HCT116 (cell line): ENCODE results near the gene OR14A16. TPM values are rescaled to one million over a fixed set of nuclear protein-coding genes. Genes with fewer than 3 reads are reported as not detected.

ENCODE experiments used
- ATAC-seq: fragments of 200-7000 bp; cut with Tn5 transposase; 2 replicates; pipeline ENCODE4 v1.9.1; 2020; ENCODE audit warnings: mild to moderate bottlenecking, moderate library complexity
- BruUV-seq: library from RNA; stranded (reverse); fragments of 400-500 nt; replicated peaks from 2 replicates; lab custom pipeline; 2021; lab: Mats Ljungman, UMichigan
- CTCF ChIA-PET: fragments of 300-600 bp; sonication (Branson Sonifier 250); formaldehyde crosslinking; loops from one replicate; lab custom pipeline; 2021; ENCODE audit warnings: antibody characterized with exemption; lab: Charles Lee
- POLR2A ChIA-PET: fragments of 300-600, 350-600 bp; sonication (Branson Sonifier 250); formaldehyde crosslinking; loops from one replicate; lab custom pipeline; 2021; ENCODE audit warnings: antibody characterized with exemption; lab: Charles Lee
- RAD21 ChIA-PET, 2 experiments: fragments of 300-600 bp; sonication (Branson Sonifier 250); formaldehyde crosslinking; loops; one replicate each; lab custom pipeline; 2023; ENCODE audit warnings: low total read pairs in 2 of 2; ENCODE audit not compliant: uncharacterized antibody in 2 of 2, unreplicated experiment in 2 of 2, low non-redundant PET in 1 of 2; lab: Charles Lee
- DNase-seq: peaks from one replicate; pipeline ENCODE4 v3.0.0-alpha.2; 2010; ENCODE audit warnings: low read depth, low spot score
- H2AFZ ChIP-seq: fragments of 200-600 bp; shearing (Covaris generic), sonication (generic); 2 replicates; pipeline ENCODE4 v1.6.1; 2017; ENCODE audit warnings: low read depth, mixed run types, mixed read lengths, antibody characterized with exemption, low read length; ENCODE audit not compliant: poor library complexity, severe bottlenecking
- H3K27ac ChIP-seq: 2 replicates; pipeline ENCODE4 v1.5.1; 2012; ENCODE audit warnings: low read depth, low read length
- H3K27me3 ChIP-seq: fragments of 200-600 bp; sonication (generic); 2 replicates; pipeline ENCODE4 v1.6.1; 2016; ENCODE audit warnings: mixed run types, low read length, mixed read lengths; ENCODE audit not compliant: insufficient read depth
- H3K36me3 ChIP-seq, 2 experiments: fragments of 200-500 bp in 1 of 2; fragments of 200-600 bp in 1 of 2; sonication (Bioruptor generic) in 1 of 2; sonication (generic) in 1 of 2; 2 replicates each; pipeline versions ENCODE4 v1.5.1 to v1.6.1; 2014 to 2016; ENCODE audit warnings: low read length in 2 of 2, inconsistent platforms in 1 of 2, mixed read lengths in 1 of 2, mixed run types in 1 of 2; ENCODE audit not compliant: insufficient read depth in 2 of 2, control insufficient read depth in 1 of 2
- H3K4me1 ChIP-seq, 2 experiments: fragments of 200-600 bp in 1 of 2; sonication (generic) in 1 of 2; 2 replicates each; pipeline versions ENCODE4 v1.5.1 to v1.6.1; 2012 to 2017; ENCODE audit warnings: low read length in 2 of 2, inconsistent platforms in 1 of 2, mild to moderate bottlenecking in 1 of 2, mixed read lengths in 1 of 2, mixed run types in 1 of 2, moderate library complexity in 1 of 2; ENCODE audit not compliant: insufficient read depth in 2 of 2, control insufficient read depth in 1 of 2
- H3K4me2 ChIP-seq: fragments of 200-600 bp; sonication (generic); 2 replicates; pipeline ENCODE4 v1.6.1; 2017; ENCODE audit warnings: mixed run types, low read length, mixed read lengths
- H3K4me3 ChIP-seq, 2 experiments: fragments of 200-600 bp in 1 of 2; sonication (generic) in 1 of 2; replicated peaks in 1 of 2; 2 replicates each; pipeline ENCODE4 v1.5.1; 2011 to 2016; ENCODE audit warnings: low read length in 2 of 2, control low read depth in 1 of 2, low read depth in 1 of 2, mild to moderate bottlenecking in 1 of 2, mixed read lengths in 1 of 2, mixed run types in 1 of 2
- H3K79me2 ChIP-seq: fragments of 200-600 bp; sonication (generic); 2 replicates; pipeline ENCODE4 v1.6.1; 2017; ENCODE audit warnings: mild to moderate bottlenecking, mixed run types, low read length, moderate library complexity, mixed read lengths; ENCODE audit not compliant: insufficient read depth
- H3K9ac ChIP-seq: fragments of 200-600 bp; sonication (generic); 2 replicates; pipeline ENCODE4 v1.6.1; 2016; ENCODE audit warnings: low read length, mixed read lengths
- H3K9me2 ChIP-seq: fragments of 200-600 bp; sonication (generic), shearing (Covaris generic); 2 replicates; pipeline ENCODE4 v1.6.1; 2017; ENCODE audit warnings: mixed run types, mild to moderate bottlenecking, moderate library complexity; ENCODE audit not compliant: insufficient read depth
- H3K9me3 ChIP-seq, 2 experiments: fragments of 200-500 bp in 1 of 2; fragments of 200-600 bp in 1 of 2; sonication (Bioruptor generic) in 1 of 2; sonication (generic) in 1 of 2; 2 replicates each; pipeline ENCODE4 v1.6.1; 2014 to 2017; ENCODE audit warnings: low read length in 2 of 2, mixed read lengths in 2 of 2, inconsistent platforms in 1 of 2, low read depth in 1 of 2, mild to moderate bottlenecking in 1 of 2, mixed run types in 1 of 2, moderate library complexity in 1 of 2; ENCODE audit not compliant: control insufficient read depth in 1 of 2, insufficient read depth in 1 of 2
- H4K20me1 ChIP-seq: fragments of 200-600 bp; sonication (generic), shearing (Covaris generic); 2 replicates; pipeline ENCODE4 v1.6.1; 2017; ENCODE audit warnings: mixed run types, mild to moderate bottlenecking, moderate library complexity; ENCODE audit not compliant: insufficient read depth
- EGR1 ChIP-seq: IDR thresholded peaks from 2 replicates; pipeline ENCODE4 v1.6.1; 2012; ENCODE audit warnings: low read depth
- ELF1 ChIP-seq: IDR thresholded peaks from 2 replicates; pipeline ENCODE4 v1.6.1; 2012; ENCODE audit warnings: low read depth, borderline replicate concordance
- EZH2phosphoT487 ChIP-seq: fragments of 200-600 bp; IDR thresholded peaks from 2 replicates; pipeline ENCODE4 v1.6.1; 2018; ENCODE audit warnings: antibody characterized with exemption, borderline replicate concordance
- FOSL1 ChIP-seq: IDR thresholded peaks from 2 replicates; pipeline ENCODE4 v1.6.1; 2012; ENCODE audit warnings: low read depth
- JUND ChIP-seq: IDR thresholded peaks from 2 replicates; pipeline ENCODE4 v1.6.1; 2012
- POLR2A ChIP-seq: IDR thresholded peaks from 2 replicates; pipeline ENCODE4 v1.7.0; 2011; ENCODE audit warnings: borderline replicate concordance; ENCODE audit not compliant: insufficient read depth, insufficient read length; ENCODE audit errors: extremely low read depth
- POLR2AphosphoS5 ChIP-seq: IDR thresholded peaks from 2 replicates; pipeline ENCODE4 v1.6.1; 2011; ENCODE audit warnings: mild to moderate bottlenecking, low read depth, low read length, moderate library complexity
- RAD21 ChIP-seq: IDR thresholded peaks from 2 replicates; pipeline ENCODE4 v1.6.1; 2012; ENCODE audit warnings: low read depth, mild to moderate bottlenecking
- SP1 ChIP-seq: IDR thresholded peaks from 2 replicates; pipeline ENCODE4 v1.6.1; 2012; ENCODE audit warnings: low read depth
- SRF ChIP-seq: IDR thresholded peaks from 2 replicates; pipeline ENCODE4 v1.6.1; 2012; ENCODE audit warnings: low read depth
- TCF7L2 ChIP-seq: IDR thresholded peaks from 2 replicates; pipeline ENCODE4 v1.7.0; 2011; ENCODE audit warnings: borderline replicate concordance, inconsistent platforms; ENCODE audit not compliant: insufficient read depth, insufficient read length; ENCODE audit errors: extremely low read depth
- ZFX ChIP-seq: fragments of 450-650 bp; IDR thresholded peaks from 2 replicates; pipeline ENCODE4 v1.6.1; 2017
- ZNF274 ChIP-seq: fragments of 200-500 bp; sonication (Bioruptor generic); IDR thresholded peaks from 2 replicates; pipeline ENCODE4 v1.6.1; 2014; ENCODE audit warnings: mild to moderate bottlenecking, low read depth, low read length, inconsistent platforms
- intact Hi-C: fragments of 100-400 bp; cut with micrococcal nuclease; formaldehyde crosslinking; loops from 2 replicates; pipeline ENCODE4 v1.10.0; 2022
- total RNA-seq: library from RNA; stranded (reverse); gene quantifications from one replicate; pipeline ENCODE4 v1.2.1, GENCODE V29; 2021; ENCODE audit not compliant: unreplicated experiment
- TF ChIP-seq, protein P1 (sequence below): IDR thresholded peaks from 2 replicates; pipeline ENCODE4 v1.6.1; 2012
- TF ChIP-seq, protein P2 (sequence below): IDR thresholded peaks from 2 replicates; pipeline ENCODE4 v1.6.1; 2012; ENCODE audit warnings: low read depth
- TF ChIP-seq, protein P3 (sequence below), 3 experiments: fragments of 200-600 bp in 1 of 3; sonication (generic) in 1 of 3; IDR thresholded peaks in 2 of 3; conservative IDR thresholded peaks in 1 of 3; 2 replicates each; pipeline ENCODE4 v1.5.1; 2012 to 2017; ENCODE audit warnings: low read depth in 2 of 3, low read length in 2 of 3, antibody characterized with exemption in 1 of 3, borderline replicate concordance in 1 of 3, control low read depth in 1 of 3, mild to moderate bottlenecking in 1 of 3, mixed read lengths in 1 of 3, mixed run types in 1 of 3, moderate library complexity in 1 of 3; ENCODE audit not compliant: insufficient read depth in 1 of 3

The OR14A16 gene
- total RNA-seq, 1 experiment from 2014 or later: not detected

DNA sequence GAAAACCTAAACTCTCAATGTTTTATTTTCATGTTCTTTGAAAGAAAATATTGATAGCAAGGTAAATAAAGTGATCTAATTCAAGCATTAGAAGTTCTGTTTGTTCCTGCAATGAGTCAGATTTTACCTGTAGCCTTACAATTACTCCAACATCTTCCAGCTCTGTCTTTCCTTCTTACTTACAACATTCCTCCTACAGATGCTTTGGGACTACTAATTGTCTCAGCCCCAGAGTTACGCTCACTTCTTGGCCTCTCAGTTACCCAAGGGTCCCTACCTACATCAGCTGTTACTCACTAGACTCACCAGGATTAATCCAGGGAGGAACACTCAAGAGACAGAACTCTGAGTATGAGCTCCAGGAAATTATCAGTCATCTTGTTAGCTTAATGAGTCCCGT is 26.4 kb downstream of the OR14A16 start:
- RAD21 ChIA-PET: no interaction called here

DNA sequence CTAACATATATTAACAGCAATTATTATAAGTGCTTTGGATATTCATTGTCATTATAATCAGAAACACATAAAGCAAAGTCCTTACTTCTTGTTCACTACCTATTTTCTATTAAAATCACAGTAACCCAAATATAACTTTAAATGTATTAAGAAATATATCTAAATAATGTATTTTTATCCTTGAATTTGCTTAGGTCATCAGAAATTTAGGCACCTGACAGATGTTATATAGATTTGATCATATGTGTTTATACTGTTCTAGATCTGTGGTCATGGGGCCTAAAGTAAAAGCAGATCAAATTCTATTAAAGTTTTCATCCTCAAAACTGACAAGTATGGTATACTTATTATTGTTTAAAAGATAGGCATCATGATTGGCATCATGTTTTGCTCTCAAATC is 54.3 kb downstream of the OR14A16 start:
- H3K4me2 ChIP-seq: no peak overlapping the region

More for the DNA sequence above, 26.4 kb downstream of the OR14A16 start:
- Histone ChIP-seq H4K20me1 (no peaks in the 10 kb centered on the region), H3K4me2 (no peak overlapping the region), H3K9me2 (no peaks in the 10 kb centered on the region), H3K27me3 (no peaks in the 10 kb centered on the region), H3K27ac (no peak overlapping the region), H3K4me1 (no peaks in the 10 kb centered on the region), H3K36me3 (no peaks in the 10 kb centered on the region), H3K79me2 (no peaks in the 10 kb centered on the region), H3K9ac (no peak overlapping the region), H3K9me3 (peaks cover 9 to 18% of the 10 kb centered on the region in 2 experiments; a peak in 2 of 4 replicates), H3K4me3 (no peak overlapping the region), H2AFZ (no peak overlapping the region)
- CTCF ChIA-PET: no interaction called here
- no TSS peak for BruUV-seq
- intact Hi-C loops: no loop called here
- DNase-seq: no peak
- POLR2A ChIA-PET: no interaction called here
- ATAC-seq: no peak
- TF ChIP-seq ELF1: no peak

More for the DNA sequence above, 54.3 kb downstream of the OR14A16 start:
- H3K9ac ChIP-seq: no peak overlapping the region
- TF ChIP-seq, protein P1, sequence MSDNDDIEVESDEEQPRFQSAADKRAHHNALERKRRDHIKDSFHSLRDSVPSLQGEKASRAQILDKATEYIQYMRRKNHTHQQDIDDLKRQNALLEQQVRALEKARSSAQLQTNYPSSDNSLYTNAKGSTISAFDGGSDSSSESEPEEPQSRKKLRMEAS: no peak
- TF ChIP-seq TCF7L2 (no peak), SP1 (no peak), POLR2A (no peak), RAD21 (no peak), POLR2AphosphoS5 (no peak), ZNF274 (no peak), SRF (no peak), ZFX (no peak), EZH2phosphoT487 (no peak), EGR1 (no peak), FOSL1 (no peak), JUND (no peak)
- TF ChIP-seq, protein P2, sequence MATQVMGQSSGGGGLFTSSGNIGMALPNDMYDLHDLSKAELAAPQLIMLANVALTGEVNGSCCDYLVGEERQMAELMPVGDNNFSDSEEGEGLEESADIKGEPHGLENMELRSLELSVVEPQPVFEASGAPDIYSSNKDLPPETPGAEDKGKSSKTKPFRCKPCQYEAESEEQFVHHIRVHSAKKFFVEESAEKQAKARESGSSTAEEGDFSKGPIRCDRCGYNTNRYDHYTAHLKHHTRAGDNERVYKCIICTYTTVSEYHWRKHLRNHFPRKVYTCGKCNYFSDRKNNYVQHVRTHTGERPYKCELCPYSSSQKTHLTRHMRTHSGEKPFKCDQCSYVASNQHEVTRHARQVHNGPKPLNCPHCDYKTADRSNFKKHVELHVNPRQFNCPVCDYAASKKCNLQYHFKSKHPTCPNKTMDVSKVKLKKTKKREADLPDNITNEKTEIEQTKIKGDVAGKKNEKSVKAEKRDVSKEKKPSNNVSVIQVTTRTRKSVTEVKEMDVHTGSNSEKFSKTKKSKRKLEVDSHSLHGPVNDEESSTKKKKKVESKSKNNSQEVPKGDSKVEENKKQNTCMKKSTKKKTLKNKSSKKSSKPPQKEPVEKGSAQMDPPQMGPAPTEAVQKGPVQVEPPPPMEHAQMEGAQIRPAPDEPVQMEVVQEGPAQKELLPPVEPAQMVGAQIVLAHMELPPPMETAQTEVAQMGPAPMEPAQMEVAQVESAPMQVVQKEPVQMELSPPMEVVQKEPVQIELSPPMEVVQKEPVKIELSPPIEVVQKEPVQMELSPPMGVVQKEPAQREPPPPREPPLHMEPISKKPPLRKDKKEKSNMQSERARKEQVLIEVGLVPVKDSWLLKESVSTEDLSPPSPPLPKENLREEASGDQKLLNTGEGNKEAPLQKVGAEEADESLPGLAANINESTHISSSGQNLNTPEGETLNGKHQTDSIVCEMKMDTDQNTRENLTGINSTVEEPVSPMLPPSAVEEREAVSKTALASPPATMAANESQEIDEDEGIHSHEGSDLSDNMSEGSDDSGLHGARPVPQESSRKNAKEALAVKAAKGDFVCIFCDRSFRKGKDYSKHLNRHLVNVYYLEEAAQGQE: no peak
- TF ChIP-seq, protein P3, sequence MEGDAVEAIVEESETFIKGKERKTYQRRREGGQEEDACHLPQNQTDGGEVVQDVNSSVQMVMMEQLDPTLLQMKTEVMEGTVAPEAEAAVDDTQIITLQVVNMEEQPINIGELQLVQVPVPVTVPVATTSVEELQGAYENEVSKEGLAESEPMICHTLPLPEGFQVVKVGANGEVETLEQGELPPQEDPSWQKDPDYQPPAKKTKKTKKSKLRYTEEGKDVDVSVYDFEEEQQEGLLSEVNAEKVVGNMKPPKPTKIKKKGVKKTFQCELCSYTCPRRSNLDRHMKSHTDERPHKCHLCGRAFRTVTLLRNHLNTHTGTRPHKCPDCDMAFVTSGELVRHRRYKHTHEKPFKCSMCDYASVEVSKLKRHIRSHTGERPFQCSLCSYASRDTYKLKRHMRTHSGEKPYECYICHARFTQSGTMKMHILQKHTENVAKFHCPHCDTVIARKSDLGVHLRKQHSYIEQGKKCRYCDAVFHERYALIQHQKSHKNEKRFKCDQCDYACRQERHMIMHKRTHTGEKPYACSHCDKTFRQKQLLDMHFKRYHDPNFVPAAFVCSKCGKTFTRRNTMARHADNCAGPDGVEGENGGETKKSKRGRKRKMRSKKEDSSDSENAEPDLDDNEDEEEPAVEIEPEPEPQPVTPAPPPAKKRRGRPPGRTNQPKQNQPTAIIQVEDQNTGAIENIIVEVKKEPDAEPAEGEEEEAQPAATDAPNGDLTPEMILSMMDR (IDR thresholded peaks at IDR 0.05 in 2 of 3, conservative IDR thresholded peaks at IDR 0.05 in 1 of 3; ENCODE audit: borderline replicate concordance in 1 of 3, insufficient read depth in 1 of 3, low read depth in 2 of 3, low read length in 2 of 3): no peak
- no peak overlapping the region for H2AFZ ChIP-seq
- H3K27ac ChIP-seq: no peak overlapping the region
- no peaks in the 10 kb centered on the region for H3K9me2 ChIP-seq
- CTCF ChIA-PET: no interaction called here
- peaks cover 0 to 5% of the 10 kb centered on the region in 2 experiments; a peak in 1 of 4 replicates for H3K9me3 ChIP-seq
- no peaks in the 10 kb centered on the region for H4K20me1 ChIP-seq
- no TSS peak for BruUV-seq
- H3K36me3 ChIP-seq: no peaks in the 10 kb centered on the region
- ATAC-seq: no peak
- no peak overlapping the region for H3K4me3 ChIP-seq
- RAD21 ChIA-PET: no interaction called here
- intact Hi-C loops: no loop called here
- no peaks in the 10 kb centered on the region for H3K79me2 ChIP-seq
- no peaks in the 10 kb centered on the region for H3K27me3 ChIP-seq
- POLR2A ChIA-PET: no interaction called here
- no peak for DNase-seq
- H3K4me1 ChIP-seq: no peaks in the 10 kb centered on the region
